ENCODE results near the gene GBA3.

The GBA3 gene
- 0 reads per million in 3 experiments for total RNA-seq

- DNase-seq = no peak
These were observed at the start of gene GBA3 for GRCh38 chr4:22692736-22693135. Gene GBA3 (plus strand): TSS chr4:22692937.

GRCh38 chr4:22643952-22644351 lies 48.8 kb upstream of the GBA3 start:
- DNase-seq = no peak

GRCh38 chr4:22645481-22646182 lies 47.1 kb upstream of the GBA3 start:
- no peak for DNase-seq

- no peak for DNase-seq
These were observed 43.7 kb upstream of the GBA3 start for GRCh38 chr4:22648996-22649395.

- no peak for DNase-seq
These were observed 42.0 kb upstream of the GBA3 start for GRCh38 chr4:22650771-22651170.

- no peak for DNase-seq
These were observed 39.0 kb upstream of the GBA3 start for GRCh38 chr4:22653752-22654151.

- DNase-seq = no peak
These were observed 31.3 kb upstream of the GBA3 start for GRCh38 chr4:22661443-22661842.

- no peak for DNase-seq
These were observed 25.3 kb upstream of the GBA3 start for GRCh38 chr4:22667332-22667940.

GRCh38 chr4:22668301-22668700 lies 24.4 kb upstream of the GBA3 start:
- no peak for DNase-seq

- DNase-seq = no peak
These were observed 24.0 kb upstream of the GBA3 start for GRCh38 chr4:22668702-22669101.

GRCh38 chr4:22670956-22671355 lies 21.8 kb upstream of the GBA3 start:
- no peak for DNase-seq

GRCh38 chr4:22672519-22672918 lies 20.2 kb upstream of the GBA3 start:
- no peak for DNase-seq

- no peak for DNase-seq
These were observed 19.8 kb upstream of the GBA3 start for GRCh38 chr4:22672944-22673343.

GRCh38 chr4:22674700-22675099 lies 18.0 kb upstream of the GBA3 start:
- no peak for DNase-seq

GRCh38 chr4:22676063-22676462 lies 16.7 kb upstream of the GBA3 start:
- DNase-seq = no peak

GRCh38 chr4:22677780-22678179 lies 15.0 kb upstream of the GBA3 start:
- DNase-seq = no peak

- no peak for DNase-seq
These were observed 13.5 kb upstream of the GBA3 start for GRCh38 chr4:22678940-22679854.

GRCh38 chr4:22680065-22680642 lies 12.6 kb upstream of the GBA3 start:
- no peak for DNase-seq

- DNase-seq = no peak
These were observed 9.0 kb upstream of the GBA3 start for GRCh38 chr4:22683726-22684125.

- no peak for DNase-seq
These were observed 6.6 kb upstream of the GBA3 start for GRCh38 chr4:22686141-22686540.

GRCh38 chr4:22688236-22688635 lies 4.5 kb upstream of the GBA3 start:
- no peak for DNase-seq

- no peak for DNase-seq
These were observed 3.3 kb upstream of the GBA3 start for GRCh38 chr4:22689428-22689827.

GRCh38 chr4:22695029-22695428 lies 2.3 kb downstream of the GBA3 start:
- DNase-seq = no peak

Measured in central memory CD4-positive, alpha-beta T cell (primary cell).